Stimulated activated CD4-positive, alpha-beta T cell treated with anti-CD3 and anti-CD28 coated beads, Interleukin-4, amount 100 ng/mL, for 1 hour (primary cell): ENCODE results near the gene GPATCH2.
"Not testable (repeated sequence)": the region's sequence is repeated elsewhere in the genome, so short reads cannot be mapped to it uniquely, and the experiment has no call there.

Source experiments
- DNase-seq: peaks from one replicate; pipeline ENCODE4 v3.0.0-alpha.2; 2020

The GPATCH2 gene

DNA sequence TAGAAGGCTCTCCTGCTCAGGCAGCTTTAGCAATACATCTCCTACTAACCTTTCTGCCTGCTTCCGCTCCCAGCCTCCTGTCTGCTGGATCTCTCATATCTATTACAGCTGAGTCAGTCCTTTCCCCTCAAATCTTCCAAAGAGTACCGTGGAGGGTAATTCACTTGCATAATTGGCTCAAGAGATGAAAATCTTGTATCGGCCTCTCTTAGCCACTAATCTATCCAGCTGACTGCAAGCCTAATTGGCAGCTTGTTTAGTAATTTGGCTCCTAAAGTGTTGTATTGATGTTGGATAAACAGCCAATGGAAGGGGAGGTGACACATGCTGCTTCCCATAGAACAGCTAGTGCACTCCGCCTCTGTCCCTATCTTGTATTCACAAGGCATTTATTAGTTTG, 195.7 kb downstream of the GPATCH2 start:
- no peak for DNase-seq

DNA sequence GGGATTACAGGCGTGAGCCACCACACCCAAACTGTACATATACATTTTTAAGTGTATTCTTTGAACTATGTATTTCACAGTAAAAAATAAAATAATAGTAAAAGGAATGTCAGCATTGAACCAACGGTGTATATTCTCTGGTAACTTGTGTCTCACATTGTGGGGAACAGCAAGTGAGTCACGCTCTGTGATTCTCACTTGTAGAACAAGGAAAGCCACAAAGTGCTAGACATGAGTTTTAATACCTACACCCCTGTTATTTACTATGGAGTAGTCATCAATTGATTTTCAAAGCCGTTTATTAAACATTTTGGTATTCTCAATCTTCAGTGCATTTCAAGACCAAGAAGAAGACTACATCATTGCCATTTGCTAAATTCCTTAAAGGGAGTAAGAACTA, 197.2 kb downstream of the GPATCH2 start:
- no peak for DNase-seq

GRCh38 chr1:217432339-217432738, 198.6 kb downstream of the GPATCH2 start:
- DNase-seq: no peak

DNA sequence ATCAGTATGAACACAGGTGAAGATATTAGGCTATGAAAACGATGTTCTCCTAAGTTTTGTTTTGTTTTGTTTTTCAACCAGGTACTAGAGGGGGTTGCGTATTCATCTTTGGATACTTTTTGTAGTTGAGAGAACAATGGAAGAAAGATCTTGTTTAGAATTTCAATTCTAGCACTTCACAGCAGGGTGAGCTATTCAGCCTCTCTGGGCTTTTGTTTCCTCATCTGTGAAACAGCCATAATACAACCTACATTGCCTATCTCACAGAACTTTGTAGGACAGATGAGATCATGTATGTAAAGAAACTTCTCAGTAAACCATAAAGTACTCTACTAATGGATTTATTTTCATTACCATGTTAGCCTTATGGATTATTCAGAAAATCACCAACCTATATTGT, 199.5 kb downstream of the GPATCH2 start:
- DNase-seq: no peak

GRCh38 chr1:217425422-217425821, 205.5 kb downstream of the GPATCH2 start:
- DNase-seq: no peak

DNA sequence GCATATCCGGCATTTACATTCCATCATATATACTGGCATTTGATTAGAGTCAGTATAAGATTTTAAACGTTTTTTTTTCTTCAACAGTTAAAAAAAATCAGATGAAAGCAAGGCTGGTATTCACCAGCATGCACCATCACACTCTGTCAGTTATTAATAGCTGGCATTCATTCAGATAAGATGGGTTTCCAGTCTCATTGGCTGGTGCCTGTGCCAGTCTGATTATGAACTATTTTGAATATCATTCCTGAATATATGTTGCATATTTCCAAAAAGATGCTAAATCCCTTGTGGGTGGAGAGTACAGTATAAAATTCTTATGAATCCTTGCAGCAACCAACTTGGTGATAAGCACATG, 211.7 kb downstream of the GPATCH2 start:
- DNase-seq: no peak

DNA sequence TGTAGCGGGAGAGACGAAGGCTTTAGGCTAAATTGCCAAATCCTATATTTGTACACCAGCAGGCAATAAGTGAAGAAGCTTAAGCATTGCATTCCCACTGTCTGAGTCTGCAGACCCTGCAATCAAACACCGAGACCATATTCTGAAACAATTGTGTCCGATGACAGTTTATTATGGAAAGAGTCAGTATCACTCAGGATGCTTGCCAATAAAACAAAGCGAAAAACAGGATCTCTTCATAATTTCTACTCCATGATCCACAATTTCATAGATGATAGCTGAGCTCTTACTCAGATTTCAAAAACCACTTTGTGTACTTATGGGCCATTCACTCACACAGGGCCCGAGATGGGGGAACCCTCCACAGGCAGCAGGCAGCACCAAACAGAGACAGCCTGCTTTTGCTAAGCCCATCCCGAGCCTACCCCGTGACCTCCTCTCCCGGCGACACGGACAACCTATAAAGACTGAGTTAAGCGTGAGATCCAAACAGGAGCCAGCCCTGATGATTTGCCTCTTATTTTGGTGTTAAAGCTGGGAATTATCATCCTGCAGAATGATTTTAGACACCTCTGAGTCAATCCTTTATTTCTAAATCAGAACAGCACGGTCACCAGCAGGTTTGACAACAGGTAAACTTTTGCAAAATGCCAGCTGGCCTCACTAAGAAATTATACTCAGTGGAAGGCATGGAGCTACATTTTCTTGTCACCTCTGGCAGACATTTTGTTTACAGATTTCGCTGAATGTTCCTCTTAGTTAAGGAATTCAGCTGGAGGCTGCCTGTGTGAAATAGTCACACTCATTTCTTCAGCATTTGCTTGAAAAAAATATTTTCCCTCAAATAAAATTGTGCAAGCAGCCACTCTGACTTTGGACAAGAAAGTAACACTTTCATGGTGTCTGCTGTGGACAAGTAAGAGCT, 212.4 kb downstream of the GPATCH2 start:
- no peak for DNase-seq

GRCh38 chr1:217417363-217417762, 213.5 kb downstream of the GPATCH2 start:
- DNase-seq: no peak

- no peak for DNase-seq
These were observed 223.3 kb downstream of the GPATCH2 start for GRCh38 chr1:217407534-217408001.

GRCh38 chr1:217403026-217403720, 227.7 kb downstream of the GPATCH2 start:
- DNase-seq: no peak

GRCh38 chr1:217402301-217402700, 228.6 kb downstream of the GPATCH2 start:
- DNase-seq: no peak

- DNase-seq: no peak
These were observed 237.0 kb downstream of the GPATCH2 start for GRCh38 chr1:217393896-217394295.

GRCh38 chr1:217392441-217392840, 238.4 kb downstream of the GPATCH2 start:
- no peak for DNase-seq

GRCh38 chr1:217389895-217390294, 241.0 kb downstream of the GPATCH2 start:
- DNase-seq: no peak

DNA sequence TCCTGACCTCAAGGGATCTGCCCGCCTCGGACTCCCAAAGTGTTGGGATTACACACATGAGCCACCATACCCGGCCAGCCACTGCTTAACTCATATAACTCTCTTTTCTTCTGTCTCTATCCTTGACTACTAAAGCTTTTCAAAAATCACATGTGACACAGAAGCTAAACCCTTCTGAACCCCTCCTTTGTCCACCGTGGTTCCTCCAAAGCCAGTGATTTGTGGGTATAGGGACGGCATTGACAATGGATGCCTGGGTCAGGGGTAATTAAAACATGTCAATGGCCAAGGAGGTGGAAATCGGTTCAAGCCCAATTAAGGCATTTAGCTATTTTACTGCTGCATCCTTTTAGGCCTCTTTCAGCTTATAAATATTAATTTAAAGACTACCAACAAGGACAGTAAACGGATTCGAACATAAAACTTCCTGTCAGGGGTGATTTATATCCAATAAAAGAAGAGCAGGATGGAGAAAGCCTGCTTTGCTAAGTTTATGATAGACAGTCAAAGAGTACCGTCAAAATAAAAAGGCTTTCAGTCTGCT, 242.3 kb downstream of the GPATCH2 start:
- no peak for DNase-seq

DNA sequence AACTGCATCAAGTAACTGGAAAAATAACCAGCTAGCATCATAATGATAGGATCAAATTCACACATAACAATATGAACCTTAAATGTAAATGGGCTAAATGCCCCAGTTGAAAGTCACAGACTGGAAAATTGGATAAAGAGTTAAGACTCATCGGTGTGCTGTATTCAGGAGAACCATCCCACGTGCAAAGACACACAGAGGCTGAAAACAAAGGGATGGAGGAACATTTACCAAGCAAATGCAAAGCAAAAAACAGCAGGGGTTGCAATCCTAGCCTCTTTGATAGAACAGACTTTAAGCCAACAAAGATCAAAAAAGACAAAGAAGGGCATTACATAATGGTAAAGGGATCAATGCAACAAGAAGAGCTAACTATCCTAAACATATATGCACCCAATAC, 249.1 kb downstream of the GPATCH2 start:
- not testable (repeated sequence) for DNase-seq

DNA sequence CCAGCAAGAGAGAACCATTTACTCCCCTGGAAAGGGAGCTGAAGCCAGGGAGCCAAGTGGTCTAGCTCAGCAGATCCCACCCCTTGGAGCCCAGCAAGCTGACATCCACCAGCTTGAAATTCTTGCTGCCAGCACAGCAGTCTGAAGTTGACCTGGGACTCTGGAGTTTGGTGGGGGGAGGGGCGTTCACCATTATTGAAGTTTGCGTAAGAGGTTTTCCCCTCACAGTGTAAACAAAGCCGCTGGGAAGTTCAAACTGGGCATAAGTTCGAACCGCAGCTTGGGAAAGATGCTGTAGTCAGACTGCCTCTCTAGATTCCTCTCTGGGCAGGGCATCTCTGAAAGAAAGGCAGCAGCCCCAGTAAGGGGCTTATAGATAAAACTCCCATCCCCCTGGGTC, 251.1 kb downstream of the GPATCH2 start:
- DNase-seq: not testable (repeated sequence)

DNA sequence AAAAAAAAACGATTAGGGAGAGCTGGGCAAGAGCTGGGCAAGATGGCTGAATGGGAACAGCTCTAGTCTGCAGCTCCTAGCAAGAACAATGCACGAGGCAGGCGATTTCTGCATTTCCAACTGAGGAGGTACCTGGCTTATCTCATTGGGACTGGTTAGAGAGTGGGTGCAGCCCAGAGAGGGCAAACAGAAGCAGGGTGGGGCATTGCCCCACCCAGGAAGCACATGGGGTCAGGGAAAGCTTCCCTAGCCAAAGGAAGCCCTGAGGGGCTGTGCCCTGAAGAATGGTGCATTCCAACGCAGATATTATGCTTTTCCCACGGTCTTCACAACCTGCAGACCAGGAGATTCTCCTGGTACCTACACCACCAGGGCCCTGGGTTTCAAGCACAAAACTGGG, 251.6 kb downstream of the GPATCH2 start:
- DNase-seq: no peak
